Epidermal melanocyte (primary cell): ENCODE data around the gene KLHL20.

Experiments
- DNase-seq: peaks from one replicate; pipeline ENCODE4 v3.0.0; 2011; ENCODE audit warnings: low spot score; ENCODE audit not compliant: insufficient read length

Gene KLHL20

DNA sequence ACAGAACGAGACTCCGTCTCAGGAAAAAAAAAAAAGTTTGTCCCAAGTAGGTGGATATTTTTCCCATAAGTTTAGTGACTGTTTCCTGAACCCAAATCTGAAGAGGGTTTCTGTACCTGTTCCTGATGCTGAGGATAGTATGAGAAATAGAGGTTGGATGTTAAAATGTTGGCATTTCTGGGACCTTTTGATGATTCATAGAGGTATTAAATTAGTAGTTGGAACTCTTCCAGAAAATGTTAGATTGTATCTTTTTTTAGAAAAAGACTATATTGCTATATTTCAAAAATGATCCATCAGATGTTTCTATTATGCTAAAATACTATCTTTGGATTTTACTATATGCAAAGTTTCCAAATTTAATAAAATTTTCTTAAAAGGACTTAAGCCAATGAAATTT is 112.8 kb downstream of the KLHL20 start:
- DNase-seq = no peak

DNA sequence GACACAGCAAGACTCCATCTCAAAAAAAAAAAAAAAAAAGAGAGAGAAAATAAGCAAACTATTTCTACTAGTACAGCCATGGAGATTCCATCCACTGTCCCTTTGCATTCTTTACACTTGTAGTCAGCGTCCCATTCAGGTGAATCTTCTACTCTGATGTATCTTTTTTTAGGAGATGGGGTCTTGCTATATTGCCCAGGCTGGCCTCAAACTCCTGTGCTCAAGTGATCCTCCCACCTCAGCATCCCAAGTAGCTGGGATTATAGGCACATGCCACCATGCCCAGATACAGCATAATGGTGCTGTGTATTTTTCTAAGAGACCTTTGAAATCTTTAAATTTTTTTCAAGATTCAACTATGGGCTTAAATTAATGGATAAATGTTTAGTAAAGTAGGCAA is 118.0 kb downstream of the KLHL20 start:
- DNase-seq = no peak
